A673 (cell line): ENCODE data around the gene SST. TPM values are rescaled to one million over a fixed set of nuclear protein-coding genes. Genes with fewer than 3 reads are reported as not detected.
"Not testable (repeated sequence)": the region's sequence is repeated elsewhere in the genome, so short reads cannot be mapped to it uniquely, and the experiment has no call there.

Experiments
- BruUV-seq: library from RNA; stranded (reverse); fragments of 400-500 nt; replicated peaks from 2 replicates; lab custom pipeline; 2021; lab: Mats Ljungman, UMichigan
- CTCF ChIA-PET: fragments of 300-600 bp; sonication (Branson Sonifier 250); formaldehyde crosslinking; loops from one replicate; lab custom pipeline; 2022; ENCODE audit warnings: antibody characterized with exemption; lab: Charles Lee
- POLR2A ChIA-PET: fragments of 300-600 bp; sonication (Branson Sonifier 250); formaldehyde crosslinking; loops from one replicate; lab custom pipeline; 2022; ENCODE audit warnings: antibody characterized with exemption; ENCODE audit not compliant: low non-redundant PET; lab: Charles Lee
- DNase-seq: peaks from one replicate; pipeline ENCODE4 v3.0.0-alpha.2; 2015; ENCODE audit warnings: low spot score
- H3K27ac ChIP-seq: fragments of 200-600 bp; sonication (generic); 2 replicates; pipeline ENCODE4 v1.5.1; 2016; ENCODE audit warnings: mixed run types, low read depth, mild to moderate bottlenecking, mixed read lengths, antibody characterized with exemption, low read length; ENCODE audit not compliant: poor library complexity, severe bottlenecking
- H3K27me3 ChIP-seq: fragments of 200-600 bp; sonication (generic); replicated peaks from 2 replicates; pipeline ENCODE4 v1.6.1; 2017; ENCODE audit warnings: mixed run types, low read depth, mild to moderate bottlenecking, mixed read lengths, antibody characterized with exemption, low read length; ENCODE audit not compliant: insufficient read depth, poor library complexity
- H3K36me3 ChIP-seq: fragments of 200-600 bp; sonication (generic); 2 replicates; pipeline ENCODE4 v1.6.1; 2016; ENCODE audit warnings: mixed run types, mild to moderate bottlenecking, mixed read lengths, antibody characterized with exemption, low read length; ENCODE audit not compliant: insufficient read depth, poor library complexity, severe bottlenecking
- H3K4me1 ChIP-seq: fragments of 200-600 bp; sonication (generic); 2 replicates; pipeline ENCODE4 v1.6.1; 2017; ENCODE audit warnings: mixed run types, mild to moderate bottlenecking, mixed read lengths, antibody characterized with exemption, low read length; ENCODE audit not compliant: insufficient read depth, poor library complexity, severe bottlenecking
- H3K4me3 ChIP-seq: fragments of 200-600 bp; sonication (generic); 2 replicates; pipeline ENCODE4 v1.5.1; 2016; ENCODE audit warnings: low read depth, mixed run types, mild to moderate bottlenecking, mixed read lengths, low read length; ENCODE audit not compliant: poor library complexity, severe bottlenecking
- H3K9me3 ChIP-seq: fragments of 200-600 bp; sonication (generic); 2 replicates; pipeline ENCODE4 v1.6.1; 2016; ENCODE audit warnings: mixed run types, low read depth, mild to moderate bottlenecking, mixed read lengths, antibody characterized with exemption, low read length; ENCODE audit not compliant: poor library complexity, severe bottlenecking
- CTCF ChIP-seq: fragments of 300-800, 200-600 bp; sonication (generic); conservative IDR thresholded peaks from 2 replicates; pipeline ENCODE4 v1.5.1; 2017; ENCODE audit warnings: low read depth, mild to moderate bottlenecking, antibody characterized with exemption, low read length, moderate library complexity, mixed read lengths
- EZH2 ChIP-seq: fragments of 200-600 bp; sonication (generic); IDR thresholded peaks from 2 replicates; pipeline ENCODE4 v1.6.1; 2017; ENCODE audit warnings: borderline replicate concordance, low read depth, mild to moderate bottlenecking, mixed read lengths, antibody characterized with exemption, low read length; ENCODE audit not compliant: poor library complexity, severe bottlenecking
- intact Hi-C: fragments of 100-400 bp; cut with micrococcal nuclease; formaldehyde crosslinking; loops from one replicate; pipeline ENCODE4 v1.10.0; 2022; ENCODE audit not compliant: unreplicated experiment
- total RNA-seq: library from RNA; stranded (reverse); gene quantifications from 2 replicates; pipeline ENCODE4 v1.2.3, GENCODE V29; 2021

SST gene
- total RNA-seq, 1 experiment from 2014 or later: not detected

- no peak for DNase-seq
- H3K4me3 ChIP-seq: no peak overlapping the region
- ChIA-PET POLR2A (no interaction called here), CTCF (no interaction called here)
- H3K4me1 ChIP-seq: no peaks in the 10 kb centered on the region
- no peak overlapping the region for H3K27ac ChIP-seq
- no peaks in the 10 kb centered on the region for H3K36me3 ChIP-seq
- H3K9me3 ChIP-seq: no peaks in the 10 kb centered on the region
- intact Hi-C loops: no loop called here
- no TSS peak for BruUV-seq
- peaks cover 17% of the 10 kb centered on the region for H3K27me3 ChIP-seq
- TF ChIP-seq CTCF (no peak), EZH2 (no peak)
Measured at GRCh38 chr3:187646906-187647660, 23.1 kb downstream of the SST start.

- H3K27ac ChIP-seq, DNase-seq, H3K4me1 ChIP-seq, H3K4me3 ChIP-seq, intact Hi-C loops, CTCF ChIA-PET, POLR2A ChIA-PET, BruUV-seq, H3K9me3 ChIP-seq, H3K27me3 ChIP-seq, H3K36me3 ChIP-seq: not testable (repeated sequence)
Measured at GRCh38 chr3:187645379-187645778, 24.8 kb downstream of the SST start.

- H3K27me3 ChIP-seq: no peaks in the 10 kb centered on the region
- intact Hi-C loops: no loop called here
- H3K36me3 ChIP-seq: no peaks in the 10 kb centered on the region
- peak; percentile 56 for DNase-seq
- CTCF ChIA-PET: no interaction called here
- peaks cover 5% of the 10 kb centered on the region for H3K4me1 ChIP-seq
- H3K27ac ChIP-seq: no peak overlapping the region
- H3K4me3 ChIP-seq: no peak overlapping the region
- H3K9me3 ChIP-seq: no peaks in the 10 kb centered on the region
- BruUV-seq: no TSS peak
- no peak for TF ChIP-seq EZH2
- POLR2A ChIA-PET: no interaction called here
Measured at GRCh38 chr3:187642861-187643260, 27.3 kb downstream of the SST start.

- POLR2A ChIA-PET: no interaction called here
- TF ChIP-seq CTCF (no peak), EZH2 (no peak)
- intact Hi-C loops: no loop called here
Measured at GRCh38 chr3:187641320-187642016, 28.7 kb downstream of the SST start.

More at GRCh38 chr3:187641320-187642016, 28.7 kb downstream of the SST start:
- BruUV-seq: no TSS peak
- Histone ChIP-seq H3K4me1 (peaks cover 5% of the 10 kb centered on the region), H3K9me3 (no peaks in the 10 kb centered on the region), H3K36me3 (no peaks in the 10 kb centered on the region), H3K4me3 (no peak overlapping the region), H3K27ac (no peak overlapping the region), H3K27me3 (no peaks in the 10 kb centered on the region)
- CTCF ChIA-PET: no interaction called here
- no peak for DNase-seq
